DND-41 (cell line): Measurements from ENCODE around the gene COBL.

ENCODE experiments used
- CTCF ChIP-seq: IDR thresholded peaks from 2 replicates; pipeline ENCODE4 v1.5.1; 2012; ENCODE audit warnings: borderline replicate concordance, low read length, moderate library complexity, mild to moderate bottlenecking; ENCODE audit not compliant: poor library complexity, severe bottlenecking; ENCODE audit errors: extremely low read depth
- EZH2 ChIP-seq: IDR thresholded peaks from 3 replicates; pipeline ENCODE4 v1.6.1; 2012; ENCODE audit warnings: borderline replicate concordance, low read depth, mild to moderate bottlenecking, moderate library complexity, low read length, inconsistent platforms; ENCODE audit not compliant: severe bottlenecking

- TF ChIP-seq CTCF: no peak
- no peak for TF ChIP-seq EZH2
These were observed 165.2 kb downstream of the COBL start for GRCh38 chr7:51151455-51151854.
